Thymus (tissue), 11 donors: ENCODE results near the gene HOXB4. TPM values are rescaled to one million over a fixed set of nuclear protein-coding genes. Genes with fewer than 3 reads are reported as not detected.

Experiments used
- DNase-seq, 9 donors: peaks; one replicate each; pipeline ENCODE4 v3.0.0-alpha.2; 2013; ENCODE audit warnings: low spot score in 9 of 9, low read depth in 6 of 9, missing footprints in 1 of 9
- H3K27ac ChIP-seq, 2 donors: one replicate each; pipeline ENCODE4 v1.5.1; 2013; ENCODE audit warnings: control low read depth in 1 of 2, low read depth in 1 of 2, low read length in 1 of 2, mild to moderate bottlenecking in 1 of 2, moderate library complexity in 1 of 2
- H3K27me3 ChIP-seq, 2 donors: one replicate each; pipeline ENCODE4 v1.5.1; 2013; ENCODE audit warnings: low read length in 1 of 2; ENCODE audit not compliant: control insufficient read depth in 2 of 2, insufficient read depth in 1 of 2
- H3K36me3 ChIP-seq, 2 donors: one replicate each; pipeline ENCODE4 v1.5.1; 2013; ENCODE audit warnings: low read length in 1 of 2, mild to moderate bottlenecking in 1 of 2, moderate library complexity in 1 of 2; ENCODE audit not compliant: control insufficient read depth in 2 of 2, insufficient read depth in 2 of 2
- H3K4me1 ChIP-seq, 2 donors: one replicate each; pipeline ENCODE4 v1.5.1; 2013; ENCODE audit warnings: low read length in 2 of 2; ENCODE audit not compliant: control insufficient read depth in 2 of 2, insufficient read depth in 2 of 2
- H3K4me3 ChIP-seq, 2 donors: one replicate each; pipeline ENCODE4 v1.5.1; 2013; ENCODE audit warnings: low read length in 2 of 2, control low read depth in 1 of 2, mild to moderate bottlenecking in 1 of 2
- H3K9me3 ChIP-seq, 2 donors: one replicate each; pipeline ENCODE4 v1.5.1; 2013; ENCODE audit warnings: low read length in 1 of 2, mild to moderate bottlenecking in 1 of 2; ENCODE audit not compliant: control insufficient read depth in 2 of 2, insufficient read depth in 1 of 2
- WGBS: extraction: QIAGEN DNeasy Blood & Tissue Kit; methylation state at CpG from one replicate; pipeline ENCODE4 v1.1.7; 2013; 5-methylcytosine and 5-hydroxymethylcytosine counted together
- polyA plus RNA-seq: library from polyadenylated mRNA; stranded (reverse); fragments of 200-250 nt; gene quantifications from one replicate; pipeline ENCODE4 v1.2.3, GENCODE V29; 2013
- total RNA-seq: library from RNA; stranded (reverse); fragments of 120-200 nt; gene quantifications from one replicate; pipeline ENCODE4 v1.2.4, GENCODE V29; 2013
- donor health status: healthy.

HOXB4 gene
- total and polyA plus RNA-seq, 2 donors, result 0.90 to 1.5 TPM

DNA sequence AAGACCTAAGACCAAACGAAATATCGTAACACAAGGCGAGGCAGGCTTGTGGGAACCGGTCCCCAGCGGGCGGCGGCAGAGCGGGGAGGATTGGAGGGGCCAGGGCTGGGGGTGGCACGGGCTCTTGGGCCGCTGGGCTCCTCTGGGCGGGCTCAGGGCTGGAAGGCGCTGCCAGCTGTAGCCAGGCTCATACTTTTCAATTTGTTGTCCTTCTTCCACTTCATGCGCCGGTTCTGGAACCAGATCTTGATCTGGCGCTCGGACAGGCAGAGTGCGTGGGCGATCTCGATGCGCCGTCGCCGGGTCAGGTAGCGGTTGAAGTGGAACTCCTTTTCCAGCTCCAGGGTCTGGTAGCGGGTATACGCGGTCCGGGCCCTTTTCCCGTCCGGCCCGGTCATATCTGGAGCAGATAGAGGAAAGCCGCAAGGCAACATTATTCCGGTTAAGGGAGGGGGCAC, 13.9 kb upstream of the HOXB4 start:
- Histone ChIP-seq H3K4me1 (peaks cover 0 to 14% of the 10 kb centered on the region in 2 donors), H3K27me3 (peaks cover 93 to 100% of the 10 kb centered on the region in 2 donors), H3K9me3 (no peaks in the 10 kb centered on the region), H3K4me3 (no peak overlapping the region), H3K36me3 (peaks cover 0 to 4% of the 10 kb centered on the region in 2 donors), H3K27ac (no peak overlapping the region)
- no peak for DNase-seq
- WGBS, result 16% methylated on average over 33 of the region's 33 CpGs

DNA sequence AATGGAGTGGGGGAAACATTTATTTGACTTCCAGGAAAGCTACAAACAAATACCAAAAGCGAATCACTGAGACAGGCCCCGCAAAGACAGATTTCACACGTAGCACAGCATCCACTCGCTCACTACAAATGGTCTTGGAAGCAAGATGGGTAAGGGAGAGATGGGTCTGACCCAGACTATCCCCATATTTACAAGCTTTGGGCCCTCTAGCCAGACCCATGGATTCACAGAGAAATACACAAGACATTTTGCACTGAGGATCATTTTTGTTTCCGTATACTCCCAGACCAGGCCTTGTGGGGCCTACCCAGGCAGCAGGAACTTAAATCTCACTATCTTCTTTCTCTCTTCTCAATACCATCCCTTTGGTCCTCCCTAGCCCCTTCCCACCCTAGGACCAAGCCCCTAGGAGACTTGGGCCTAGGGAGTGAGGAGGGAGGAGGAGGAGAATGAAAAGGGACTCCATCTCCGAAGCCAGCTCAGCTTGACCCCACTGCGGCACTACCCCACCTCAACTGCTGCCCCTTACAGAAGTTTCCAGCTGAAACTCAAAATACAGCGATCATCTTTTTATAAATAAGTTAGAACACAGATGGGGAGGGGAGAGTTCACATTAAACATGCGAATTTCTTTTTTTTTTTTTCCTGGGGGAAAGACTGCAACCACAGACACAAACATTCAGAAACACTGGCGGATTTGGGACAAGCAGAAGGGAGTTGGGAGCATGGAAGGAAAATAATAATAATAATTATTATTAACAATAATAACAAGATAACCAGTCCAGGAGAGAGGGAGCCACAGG, 13.3 kb upstream of the HOXB4 start:
- Histone ChIP-seq H3K36me3 (peaks cover 0 to 4% of the 10 kb centered on the region in 2 donors), H3K27ac (no peak overlapping the region), H3K4me1 (peaks cover 0 to 12% of the 10 kb centered on the region in 2 donors), H3K4me3 (no peak overlapping the region), H3K9me3 (no peaks in the 10 kb centered on the region), H3K27me3 (peaks cover 93 to 100% of the 10 kb centered on the region in 2 donors)
- no peak for DNase-seq
- WGBS, result 91% methylated on average over 10 of the region's 10 CpGs

DNA sequence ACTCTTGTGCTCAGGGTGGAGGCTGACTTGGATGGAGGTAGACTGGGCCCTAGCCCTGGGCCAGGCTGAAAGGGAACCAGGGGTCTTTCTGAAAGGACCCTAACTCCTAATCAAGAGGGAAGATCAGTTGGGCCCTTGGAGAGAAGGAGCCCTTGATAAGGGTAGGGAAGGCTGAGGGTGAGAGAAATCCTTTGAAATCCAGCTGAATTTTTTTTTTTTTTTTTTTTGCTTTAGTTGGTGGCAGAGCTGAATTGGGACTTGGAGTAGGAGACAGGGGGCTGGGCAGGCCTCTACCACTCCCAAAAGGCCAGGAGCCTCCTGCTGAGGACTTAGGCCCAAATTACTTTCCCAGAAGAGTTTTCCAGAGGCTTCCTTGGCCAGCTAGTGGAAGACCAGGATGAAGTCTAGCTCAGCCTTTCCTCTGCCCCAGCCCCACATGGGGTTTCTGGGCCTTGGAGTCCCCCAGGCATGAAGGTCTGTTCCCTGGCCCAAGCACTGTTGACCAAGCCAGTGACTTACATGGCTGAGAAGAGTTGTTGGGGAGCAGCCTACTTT, 12.5 kb upstream of the HOXB4 start:
- DNase-seq, result no peak
- Histone ChIP-seq H3K9me3 (peaks cover 0 to 2% of the 10 kb centered on the region in 2 donors), H3K36me3 (peaks cover 0 to 4% of the 10 kb centered on the region in 2 donors), H3K4me1 (peaks cover 4 to 14% of the 10 kb centered on the region in 2 donors), H3K4me3 (no peak overlapping the region), H3K27ac (no peak overlapping the region), H3K27me3 (peaks cover 92 to 100% of the 10 kb centered on the region in 2 donors)

DNA sequence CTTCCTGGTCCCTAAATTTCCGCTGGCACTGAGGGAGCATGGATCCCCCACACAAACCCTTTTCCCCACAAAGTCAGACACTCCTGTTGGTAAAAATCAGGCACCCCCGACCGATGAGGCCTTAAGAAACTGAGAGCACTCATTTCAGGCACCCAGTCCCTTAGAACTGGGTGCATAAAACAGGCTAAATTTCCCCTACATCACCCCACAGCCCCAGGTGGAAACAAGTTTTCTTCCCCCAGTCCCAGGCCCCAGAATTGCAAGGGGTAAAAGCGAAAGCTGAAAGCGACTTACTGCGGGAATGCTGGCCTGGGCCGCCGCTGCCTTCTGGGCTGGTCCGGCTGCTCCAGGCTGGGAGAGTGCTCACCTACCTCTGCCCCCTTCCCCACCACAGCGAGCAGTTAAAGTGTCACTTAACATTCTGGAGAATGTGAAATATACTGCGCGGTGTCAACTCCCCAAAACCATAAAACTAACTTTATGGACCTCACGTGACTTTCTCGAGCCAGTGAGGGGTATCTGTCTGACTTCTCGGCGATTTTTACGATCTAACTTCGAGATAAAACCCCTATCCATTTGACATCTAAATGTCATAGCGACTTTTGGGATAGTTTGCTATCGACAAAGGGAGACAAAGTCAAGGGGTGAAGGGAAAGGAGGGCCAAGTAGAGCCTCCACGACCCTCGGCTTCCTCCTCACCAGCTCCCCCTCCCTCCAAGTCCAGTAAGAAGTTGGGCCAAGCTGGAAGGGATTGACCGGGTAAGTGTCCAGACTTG, 11.9 kb upstream of the HOXB4 start, which contains the start of gene HOXB3:
TSS of gene HOXB3 (minus strand) at position 411 of the 776 bp plus-strand sequence. CDS start 37,767 bp downstream, outside the sequence.
- peaks cover 7 to 20% of the 10 kb centered on the region in 2 donors for H3K4me1 ChIP-seq
- 16% methylated on average over 23 of the region's 23 CpGs for WGBS
- no peak within 1 kb of the TSS for H3K4me3 ChIP-seq
- no peaks in the 10 kb centered on the region for H3K36me3 ChIP-seq
- peaks cover 0 to 9% of the 10 kb centered on the region in 2 donors for H3K9me3 ChIP-seq
- no peak for DNase-seq
- H3K27ac ChIP-seq, result no peak within 1 kb of the TSS
- H3K27me3 ChIP-seq, result peaks cover 92 to 100% of the 10 kb centered on the region in 2 donors

DNA sequence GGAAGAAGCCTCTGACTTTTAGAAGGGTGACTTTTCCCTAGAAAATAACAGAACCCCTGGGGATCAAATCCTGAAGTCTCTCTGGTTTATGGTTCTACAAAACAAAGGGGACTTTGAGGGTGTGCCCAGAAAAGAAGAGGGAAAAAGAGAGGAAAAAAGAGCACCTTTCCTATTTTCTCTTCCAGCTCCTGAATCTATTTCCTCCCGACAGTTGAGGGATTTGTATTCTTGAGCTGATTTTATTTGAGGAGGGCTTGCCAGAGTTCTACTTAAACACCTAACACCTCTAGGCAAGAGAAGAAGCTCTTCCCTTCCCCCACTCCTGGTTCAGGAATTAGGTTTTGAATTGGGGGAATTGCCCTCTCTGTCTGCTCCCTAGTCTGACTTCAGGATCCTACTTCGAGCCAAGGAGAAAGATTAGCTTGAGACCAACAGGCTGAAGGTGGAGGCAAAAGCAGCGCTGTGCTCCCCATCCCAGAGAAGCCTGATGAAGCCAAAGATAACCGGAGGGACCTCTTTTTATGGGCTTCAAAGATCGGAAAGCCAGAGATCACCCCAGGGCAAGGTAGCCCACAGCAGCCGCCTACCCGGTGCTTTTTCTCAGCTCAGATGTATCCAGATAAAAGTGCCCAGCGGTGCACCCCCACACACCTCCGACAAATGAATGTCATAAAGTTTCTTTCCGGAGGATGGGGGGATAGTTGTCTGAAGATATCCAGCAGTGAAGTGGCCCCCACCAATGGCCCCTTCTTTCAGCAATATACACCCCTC, 11.1 kb upstream of the HOXB4 start:
- DNase-seq, result no peak
- H3K27me3 ChIP-seq, result peaks cover 90 to 100% of the 10 kb centered on the region in 2 donors
- no peaks in the 10 kb centered on the region for H3K36me3 ChIP-seq
- no peak overlapping the region for H3K27ac ChIP-seq
- WGBS, result 13% methylated on average over 10 of the region's 10 CpGs
- H3K4me3 ChIP-seq, result no peak overlapping the region
- peaks cover 0 to 11% of the 10 kb centered on the region in 2 donors for H3K9me3 ChIP-seq
- peaks cover 8 to 22% of the 10 kb centered on the region in 2 donors for H3K4me1 ChIP-seq

DNA sequence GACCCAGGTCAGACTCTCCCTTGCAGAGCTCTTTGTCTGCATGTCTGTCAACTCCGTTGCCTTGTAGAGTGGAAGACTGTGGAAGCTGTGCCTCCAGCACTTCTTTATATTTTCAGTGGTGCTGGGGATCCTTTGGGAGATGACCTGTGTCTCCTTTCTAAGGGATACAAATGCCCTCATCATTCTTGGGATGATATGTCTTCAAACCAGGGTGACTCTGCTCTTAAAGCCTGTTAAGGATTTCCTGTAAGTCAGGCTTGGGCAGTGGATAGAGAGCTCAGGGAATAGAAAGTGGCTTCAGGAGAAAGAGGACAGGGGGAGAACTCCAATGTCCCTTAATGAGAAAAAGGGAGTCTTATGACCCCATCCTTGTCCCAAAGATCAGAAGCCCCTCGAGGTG, 10.4 kb upstream of the HOXB4 start:
- no peak for DNase-seq

DNA sequence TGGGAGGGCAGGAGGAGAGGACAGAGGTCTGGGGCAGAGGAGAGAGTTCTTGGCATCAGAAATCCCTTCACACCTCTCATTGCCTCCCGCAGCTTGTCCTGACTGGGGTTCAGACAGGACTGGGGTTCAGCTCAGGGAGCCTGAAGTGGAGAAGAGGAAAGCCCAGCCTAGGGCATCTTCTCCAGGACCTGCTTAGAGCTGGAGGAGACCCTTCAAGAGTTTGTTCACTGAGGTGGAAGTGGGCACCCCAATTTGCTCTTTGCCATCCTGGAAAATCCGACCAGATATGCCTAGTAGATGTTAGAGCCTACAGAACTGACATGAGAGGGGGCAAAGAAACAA, 9.9 kb upstream of the HOXB4 start:
- H3K36me3 ChIP-seq, result no peaks in the 10 kb centered on the region
- H3K4me1 ChIP-seq, result peaks cover 8 to 18% of the 10 kb centered on the region in 2 donors
- 45% methylated on average over 2 of the region's 2 CpGs for WGBS
- no peak for DNase-seq
- H3K27ac ChIP-seq, result no peak overlapping the region
- peaks cover 94 to 100% of the 10 kb centered on the region in 2 donors for H3K27me3 ChIP-seq
- H3K9me3 ChIP-seq, result peaks cover 0 to 11% of the 10 kb centered on the region in 2 donors
- no peak overlapping the region for H3K4me3 ChIP-seq

More for the DNA sequence above, 10.4 kb upstream of the HOXB4 start:
- Histone ChIP-seq H3K27me3 (peaks cover 94 to 100% of the 10 kb centered on the region in 2 donors), H3K4me1 (peaks cover 8 to 22% of the 10 kb centered on the region in 2 donors), H3K4me3 (no peak overlapping the region), H3K36me3 (no peaks in the 10 kb centered on the region), H3K9me3 (peaks cover 0 to 11% of the 10 kb centered on the region in 2 donors), H3K27ac (no peak overlapping the region)
- 40% methylated on average over 2 of the region's 2 CpGs for WGBS

DNA sequence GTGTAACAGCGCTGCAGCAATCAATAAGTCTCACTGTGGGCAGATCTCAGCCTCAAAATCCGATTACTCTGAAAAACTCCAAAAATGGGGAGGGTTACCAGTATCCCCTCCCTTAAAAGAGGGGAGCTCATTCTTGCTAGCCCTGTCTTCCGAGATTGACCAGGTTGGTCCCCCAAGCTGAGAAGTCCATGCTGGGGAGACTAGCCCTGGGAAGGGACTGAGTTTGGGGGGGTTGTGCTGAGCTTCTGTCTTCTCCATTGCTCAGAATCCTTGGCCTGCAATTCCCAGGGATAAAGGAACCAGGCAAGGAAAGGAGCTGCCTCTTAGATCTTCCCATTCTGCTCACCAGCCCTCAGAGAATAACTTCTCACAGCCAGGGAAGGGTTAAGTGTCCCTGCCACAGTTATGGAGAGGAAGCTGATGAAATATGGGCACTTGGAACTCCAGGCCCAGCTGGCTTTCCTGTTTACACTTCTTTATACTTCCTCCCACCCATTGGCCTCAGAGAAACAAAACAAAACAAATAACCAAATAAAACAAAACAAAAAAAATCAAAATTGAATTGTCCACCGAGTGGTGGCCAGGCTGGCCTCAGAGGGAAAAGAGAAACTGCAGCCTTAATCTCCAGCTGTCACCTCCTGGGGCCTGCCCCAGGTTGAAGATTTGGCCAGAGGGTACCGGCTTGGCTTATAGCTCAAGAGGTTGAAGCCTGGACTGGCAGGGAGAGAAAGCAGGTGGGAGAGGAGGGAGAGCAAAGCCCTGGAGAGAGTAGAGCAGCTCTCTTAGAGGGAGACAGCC, 9.3 kb upstream of the HOXB4 start:
- Histone ChIP-seq H3K4me1 (peaks cover 8 to 17% of the 10 kb centered on the region in 2 donors), H3K4me3 (no peak overlapping the region), H3K9me3 (peaks cover 0 to 11% of the 10 kb centered on the region in 2 donors), H3K27me3 (peaks cover 94 to 100% of the 10 kb centered on the region in 2 donors), H3K36me3 (no peaks in the 10 kb centered on the region), H3K27ac (no peak overlapping the region)
- 46% methylated on average over 5 of the region's 5 CpGs for WGBS
- DNase-seq, result no peak
